D721Med (cell line): ENCODE data around the gene OR56A4.

Experiments
- DNase-seq: peaks from one replicate; pipeline ENCODE4 v3.0.0; 2011; ENCODE audit warnings: low spot score; ENCODE audit not compliant: insufficient read length
- FAIRE-seq: peaks from 2 replicates; lab custom pipeline; 2011; peaks lifted over from hg19 to GRCh38; lab: Jason Lieb, UNC
- CTCF ChIP-seq: IDR thresholded peaks from 2 replicates; pipeline ENCODE4 v1.5.1; 2012; ENCODE audit warnings: mild to moderate bottlenecking, control low read depth; ENCODE audit not compliant: insufficient read depth; ENCODE audit errors: missing control alignments

The OR56A4 gene, protein sequence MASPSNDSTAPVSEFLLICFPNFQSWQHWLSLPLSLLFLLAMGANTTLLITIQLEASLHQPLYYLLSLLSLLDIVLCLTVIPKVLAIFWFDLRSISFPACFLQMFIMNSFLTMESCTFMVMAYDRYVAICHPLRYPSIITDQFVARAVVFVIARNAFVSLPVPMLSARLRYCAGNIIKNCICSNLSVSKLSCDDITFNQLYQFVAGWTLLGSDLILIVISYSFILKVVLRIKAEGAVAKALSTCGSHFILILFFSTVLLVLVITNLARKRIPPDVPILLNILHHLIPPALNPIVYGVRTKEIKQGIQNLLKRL

DNA sequence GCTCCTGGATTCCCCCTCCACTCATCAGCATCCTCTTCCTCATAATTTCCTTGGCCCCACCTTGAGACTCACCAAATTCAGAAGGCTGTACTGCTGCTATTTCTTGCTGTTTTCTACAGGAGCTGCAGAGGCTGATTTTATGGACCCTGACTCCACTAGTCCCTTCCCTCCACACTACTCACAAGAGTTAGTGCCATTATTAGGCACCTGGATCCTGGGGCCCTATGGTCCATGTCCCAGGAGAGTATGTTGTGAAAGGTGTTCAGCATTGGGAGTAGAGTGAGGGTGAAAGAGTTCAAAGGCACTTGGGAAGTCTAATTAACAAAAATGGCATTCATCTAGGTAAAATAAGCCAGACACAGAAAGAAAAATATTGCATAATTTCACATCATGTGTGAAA lies at the start of gene OR56A4:
Gene OR56A4, minus strand, starts transcription at position 101 of the 400 bp plus-strand sequence. CDS start 3,954 bp downstream, outside the sequence.
- no peak for TF ChIP-seq CTCF
- DNase-seq (no peak), FAIRE-seq (no peak)

DNA sequence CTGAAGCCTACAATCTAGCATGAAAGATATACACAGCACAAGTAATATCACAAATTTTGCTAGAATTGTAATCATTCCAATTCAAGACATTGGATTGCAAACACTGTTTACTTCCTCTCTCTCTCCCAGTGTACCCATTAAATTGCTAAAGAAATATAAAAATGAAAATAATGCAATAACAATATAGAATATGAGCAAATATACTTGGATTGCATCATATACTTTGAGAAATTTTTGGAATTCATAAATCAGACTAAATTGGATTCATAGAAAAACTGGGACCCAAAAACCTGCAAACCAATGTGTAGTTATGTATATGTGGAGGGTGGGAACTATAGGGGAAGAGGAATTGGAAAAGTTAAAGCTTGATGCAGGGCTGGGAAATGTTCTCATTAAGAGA lies 48.8 kb upstream of the OR56A4 start:
- DNase-seq (no peak), FAIRE-seq (no peak)
- TF ChIP-seq CTCF = no peak

DNA sequence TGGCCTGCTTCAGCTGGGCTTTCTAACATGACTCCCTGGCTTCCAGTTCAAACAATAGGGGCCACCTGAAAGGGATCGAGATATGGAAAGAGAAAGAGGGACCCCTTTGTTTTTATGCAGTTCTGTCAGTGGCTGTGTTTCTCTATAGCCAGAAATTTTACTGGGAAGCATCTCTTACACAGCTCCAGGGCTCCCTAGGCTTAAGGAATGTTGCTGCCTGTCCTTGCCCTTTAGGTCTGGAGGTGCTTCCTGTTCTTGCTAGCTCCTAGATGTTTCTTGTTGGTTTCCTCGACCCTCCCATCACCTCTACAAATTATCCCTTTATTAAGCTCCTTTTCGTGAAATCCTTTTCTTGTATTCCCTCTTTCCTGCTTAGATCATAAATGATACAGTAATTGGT lies 45.6 kb upstream of the OR56A4 start:
- FAIRE-seq (no peak), DNase-seq (no peak)
- TF ChIP-seq CTCF = no peak

DNA sequence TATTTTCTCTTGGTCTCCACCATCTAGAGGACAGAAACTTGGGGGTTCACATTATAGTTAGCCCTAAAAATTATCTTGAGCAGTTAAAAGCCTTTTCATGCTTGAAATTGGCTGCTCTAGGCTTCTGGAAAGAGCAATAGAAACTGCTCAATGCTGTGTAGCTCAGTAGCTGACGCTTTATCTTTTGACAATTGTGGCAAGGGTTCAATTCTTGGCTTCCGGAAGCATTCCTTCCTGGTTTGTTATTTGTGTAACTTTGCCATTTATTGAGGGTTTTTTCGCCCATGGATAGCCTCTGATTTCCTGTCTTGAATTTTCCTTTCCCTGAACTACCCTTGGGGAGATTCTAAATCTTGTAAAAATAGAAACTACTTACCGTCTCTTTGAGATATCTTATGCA lies 34.1 kb upstream of the OR56A4 start:
- no peak for TF ChIP-seq CTCF
- FAIRE-seq = no peak
- no peak for DNase-seq

DNA sequence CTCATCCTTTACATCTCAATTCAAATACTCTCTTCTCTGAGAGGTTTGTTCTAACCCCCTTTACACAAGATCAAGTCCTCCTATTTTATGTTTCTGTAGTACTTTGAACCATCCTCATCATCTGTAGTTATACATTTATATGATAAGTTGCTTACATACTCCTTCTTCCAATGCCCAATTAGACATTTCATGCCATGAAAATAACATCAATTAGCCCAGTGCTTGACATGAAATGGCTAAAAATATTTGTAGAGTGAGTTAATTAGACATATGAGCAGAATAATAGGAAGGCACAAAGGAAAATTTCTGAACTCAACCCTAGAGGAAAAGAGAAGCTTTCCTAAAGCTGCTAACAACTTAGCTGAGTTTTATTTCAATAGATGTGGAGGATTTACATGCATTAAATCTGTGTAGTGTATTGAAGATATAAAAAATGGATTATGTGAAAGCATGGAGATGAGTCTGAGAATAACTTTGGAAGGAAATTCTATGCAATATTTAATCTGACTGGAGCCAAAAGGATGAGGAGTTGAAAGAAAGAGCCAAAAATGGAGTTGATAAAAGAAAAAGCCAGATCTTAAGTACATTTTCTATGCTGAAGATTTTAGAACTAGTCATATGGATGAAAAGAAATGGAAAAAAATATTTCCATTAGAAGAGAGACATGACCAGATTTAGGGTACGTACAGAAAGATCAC lies 24.1 kb upstream of the OR56A4 start, which contains the start of gene OR56A1:
Gene OR56A1, minus strand, starts transcription at position 51 of the 698 bp plus-strand sequence. CDS start 3,066 bp downstream, outside the sequence.
- TF ChIP-seq CTCF = no peak
- FAIRE-seq (no peak), DNase-seq (no peak)

- TF ChIP-seq CTCF = no peak
- DNase-seq (no peak), FAIRE-seq (no peak)
Observed at GRCh38 chr11:6027501-6027900, 20.8 kb upstream of the OR56A4 start.

DNA sequence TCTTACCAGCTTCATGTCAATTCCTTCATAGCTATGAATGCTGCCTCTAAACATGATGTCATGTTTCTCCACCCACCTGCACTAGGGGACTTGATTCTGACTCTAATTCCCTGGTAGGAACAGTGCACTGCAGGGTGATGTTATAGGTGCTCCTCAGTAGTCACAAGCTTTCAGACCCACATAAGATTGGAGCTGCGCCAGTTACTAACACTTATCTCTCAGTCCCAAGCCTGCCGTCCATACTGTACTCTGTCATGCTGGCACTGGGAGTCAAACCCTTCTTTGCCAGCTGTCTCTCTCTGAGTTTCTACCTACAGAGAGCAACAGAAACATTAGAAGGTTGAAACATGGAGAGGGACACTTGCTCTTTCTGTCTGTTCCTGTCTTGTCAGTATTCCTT lies 18.3 kb upstream of the OR56A4 start:
- TF ChIP-seq CTCF = no peak
- FAIRE-seq (no peak), DNase-seq (no peak)
